Stimulated activated CD8-positive, alpha-beta memory T cell treated with anti-CD3 and anti-CD28 coated beads, Interleukin-4, amount 100 ng/mL, for 4 hours (primary cell): ENCODE measurements around the gene C11orf97.
A peak's percentile ranks its signal among the peaks of the same experiment; 100 is the strongest.
"Not testable (repeated sequence)": the region's sequence is repeated elsewhere in the genome, so short reads cannot be mapped to it uniquely, and the experiment has no call there.

Source experiments
- DNase-seq, 2 donors: peaks; one replicate each; pipeline ENCODE4 v3.0.0-alpha.2; 2020; ENCODE audit warnings: low read depth in 2 of 2, low spot score in 1 of 2

C11orf97 gene

DNA sequence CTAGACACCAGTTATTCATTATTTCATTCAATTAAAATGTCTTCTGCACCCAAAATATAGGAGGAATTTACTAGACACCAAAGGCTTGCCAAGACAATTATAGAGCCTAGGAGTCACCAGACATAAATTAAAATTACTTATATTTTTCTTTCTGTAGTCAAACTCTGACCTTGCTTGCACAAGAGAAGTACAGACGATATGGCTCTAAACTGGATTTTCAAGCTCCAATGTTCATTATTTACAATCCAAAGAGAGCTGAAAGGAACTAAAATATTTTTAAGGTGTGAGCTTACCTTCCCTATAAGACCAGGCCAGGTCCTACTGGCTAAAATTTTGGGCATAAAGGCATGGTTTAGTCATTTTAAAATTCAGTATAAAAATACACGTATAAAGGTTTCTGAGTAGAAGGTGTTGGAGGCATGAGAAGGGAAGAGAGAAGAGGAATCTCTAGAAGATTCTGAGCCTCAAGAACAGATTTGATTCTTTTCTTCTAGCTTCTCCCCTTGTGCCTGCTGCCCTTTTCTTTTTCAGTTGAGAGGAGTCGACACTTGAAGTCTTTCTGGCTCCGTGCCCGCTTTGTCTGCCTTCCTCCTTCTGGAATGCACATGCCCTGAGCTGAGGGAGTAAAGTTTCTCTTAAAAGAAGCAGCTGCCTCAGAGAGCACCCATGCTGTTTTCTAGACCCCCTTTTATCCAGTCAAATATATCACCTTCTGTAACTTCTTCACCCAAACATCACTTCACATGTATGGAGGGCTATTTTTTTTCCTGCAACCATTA is 13.5 kb downstream of the C11orf97 start:
- DNase-seq, result no peak

DNA sequence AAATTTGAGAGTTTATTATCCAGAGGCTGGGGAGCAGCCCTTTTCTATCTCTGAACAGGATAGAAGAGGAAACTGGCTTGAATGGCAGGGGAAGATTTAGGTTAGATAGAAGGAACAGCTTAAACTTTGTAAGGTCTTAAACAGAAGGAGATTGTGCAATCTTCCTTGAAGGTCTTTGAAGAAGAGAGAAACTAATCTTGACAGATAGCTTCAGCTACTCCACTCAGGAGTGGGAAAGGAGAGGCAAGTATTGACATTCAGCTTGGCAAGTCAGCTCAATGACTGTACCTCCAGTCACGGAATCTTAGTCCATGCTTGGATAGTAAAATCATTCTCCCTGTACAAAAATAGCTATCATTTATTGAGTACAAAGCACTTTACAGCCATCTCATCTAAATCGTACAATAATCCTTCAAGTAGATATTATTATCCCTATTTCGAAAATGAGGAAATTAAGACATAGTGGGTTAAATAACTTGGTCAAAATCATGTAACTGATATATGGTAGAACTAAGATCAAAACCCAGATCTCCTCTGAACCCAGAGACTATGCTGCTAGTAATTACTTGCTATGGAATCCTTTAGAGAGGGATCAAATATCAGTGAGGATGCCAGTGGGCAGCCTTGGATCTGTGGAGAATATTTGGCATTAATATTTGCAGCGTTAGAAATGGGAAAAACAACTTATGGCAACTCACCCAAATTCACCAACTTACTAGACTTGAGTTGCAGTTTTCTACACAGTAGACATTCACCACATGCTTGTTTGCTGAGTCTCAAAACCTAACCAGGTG is 14.6 kb downstream of the C11orf97 start:
- DNase-seq, result no peak

GRCh38 chr11:94528551-94528950 is 16.3 kb downstream of the C11orf97 start:
- DNase-seq, result no peak

DNA sequence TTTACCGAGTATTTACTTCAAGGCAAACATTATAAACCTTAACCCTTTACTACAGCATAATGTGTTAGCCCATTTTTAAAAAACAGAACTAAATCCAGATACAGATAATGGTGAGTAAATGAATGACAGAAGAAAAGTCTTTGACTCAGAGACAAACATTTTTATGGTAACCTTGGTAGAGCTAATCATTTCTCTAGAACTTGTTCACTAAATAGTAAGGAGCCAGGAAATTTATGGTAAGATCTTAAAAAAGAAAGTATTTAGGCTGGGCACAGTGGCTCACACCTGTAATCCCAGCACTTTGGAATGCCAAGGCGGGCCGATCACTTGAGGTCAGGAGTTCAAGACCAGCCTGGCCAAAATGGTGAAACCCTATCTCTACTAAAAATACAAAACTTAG is 19.9 kb downstream of the C11orf97 start:
- DNase-seq, result no peak

DNA sequence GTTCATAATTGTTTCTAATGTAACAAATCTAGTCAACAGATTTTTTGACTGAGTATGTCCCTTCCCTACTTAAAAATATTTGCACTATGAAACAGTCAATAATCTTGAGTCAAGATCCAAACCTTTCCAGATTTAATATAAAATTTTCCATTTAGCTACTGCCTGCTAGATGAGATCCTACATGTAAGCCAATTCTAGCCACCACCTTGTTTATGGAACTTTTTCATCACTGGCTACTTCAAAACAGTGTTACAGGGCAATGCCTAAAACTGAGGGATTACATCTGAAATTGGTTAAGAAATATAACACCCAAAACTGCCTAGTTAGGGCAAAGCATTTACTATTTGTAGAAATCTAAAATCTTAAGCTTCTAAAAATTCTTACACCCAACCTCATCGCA is 20.9 kb downstream of the C11orf97 start:
- DNase-seq, result no peak

GRCh38 chr11:94533696-94534630 is 21.7 kb downstream of the C11orf97 start:
- no peak for DNase-seq

DNA sequence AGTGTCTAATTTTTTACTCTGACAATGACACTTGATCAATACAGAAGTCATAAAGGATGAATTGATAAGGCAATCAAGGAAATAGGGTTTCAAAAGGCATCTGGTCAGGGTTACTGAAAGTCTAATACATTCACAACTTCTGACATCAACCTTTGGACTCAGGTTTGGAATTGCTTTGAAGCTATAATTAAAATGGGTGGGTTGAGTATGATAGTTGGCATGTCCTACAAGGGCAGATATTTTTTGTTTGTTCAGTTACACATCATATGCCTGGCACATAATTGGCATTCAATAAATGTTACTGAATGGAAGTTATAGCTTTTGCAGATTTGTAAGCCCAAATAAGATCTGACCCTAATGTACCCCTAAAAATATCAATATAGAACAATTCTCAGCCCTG is 24.1 kb downstream of the C11orf97 start:
- DNase-seq, result no peak

DNA sequence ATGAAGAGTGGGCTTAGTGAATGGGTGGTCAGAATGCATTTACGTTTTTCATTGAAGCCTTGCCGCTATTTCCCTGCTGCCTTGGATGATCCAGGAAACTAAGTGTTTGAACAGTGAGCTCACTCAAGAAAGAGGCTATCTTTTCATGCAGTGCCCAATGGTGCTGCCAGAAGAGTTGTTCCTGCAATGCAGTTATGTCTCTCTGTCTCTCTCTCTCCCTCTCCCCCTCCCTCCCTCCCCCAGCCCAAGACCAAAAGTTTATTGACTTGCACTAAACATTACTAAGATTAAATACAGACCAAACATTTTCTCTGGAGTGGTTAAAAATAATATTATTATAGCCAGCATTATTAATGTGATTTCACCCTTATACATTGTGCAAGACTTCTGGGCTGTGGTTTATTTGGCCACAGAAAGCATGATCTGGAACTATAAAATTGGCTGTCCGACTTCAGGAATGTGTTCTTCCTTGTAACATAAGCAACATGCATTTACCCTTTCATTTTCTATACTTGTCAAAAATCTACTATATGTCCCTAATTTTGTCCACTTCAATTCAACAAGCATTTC is 24.9 kb downstream of the C11orf97 start:
- no peak for DNase-seq

GRCh38 chr11:94539420-94539819 is 27.2 kb downstream of the C11orf97 start:
- DNase-seq, result no peak

DNA sequence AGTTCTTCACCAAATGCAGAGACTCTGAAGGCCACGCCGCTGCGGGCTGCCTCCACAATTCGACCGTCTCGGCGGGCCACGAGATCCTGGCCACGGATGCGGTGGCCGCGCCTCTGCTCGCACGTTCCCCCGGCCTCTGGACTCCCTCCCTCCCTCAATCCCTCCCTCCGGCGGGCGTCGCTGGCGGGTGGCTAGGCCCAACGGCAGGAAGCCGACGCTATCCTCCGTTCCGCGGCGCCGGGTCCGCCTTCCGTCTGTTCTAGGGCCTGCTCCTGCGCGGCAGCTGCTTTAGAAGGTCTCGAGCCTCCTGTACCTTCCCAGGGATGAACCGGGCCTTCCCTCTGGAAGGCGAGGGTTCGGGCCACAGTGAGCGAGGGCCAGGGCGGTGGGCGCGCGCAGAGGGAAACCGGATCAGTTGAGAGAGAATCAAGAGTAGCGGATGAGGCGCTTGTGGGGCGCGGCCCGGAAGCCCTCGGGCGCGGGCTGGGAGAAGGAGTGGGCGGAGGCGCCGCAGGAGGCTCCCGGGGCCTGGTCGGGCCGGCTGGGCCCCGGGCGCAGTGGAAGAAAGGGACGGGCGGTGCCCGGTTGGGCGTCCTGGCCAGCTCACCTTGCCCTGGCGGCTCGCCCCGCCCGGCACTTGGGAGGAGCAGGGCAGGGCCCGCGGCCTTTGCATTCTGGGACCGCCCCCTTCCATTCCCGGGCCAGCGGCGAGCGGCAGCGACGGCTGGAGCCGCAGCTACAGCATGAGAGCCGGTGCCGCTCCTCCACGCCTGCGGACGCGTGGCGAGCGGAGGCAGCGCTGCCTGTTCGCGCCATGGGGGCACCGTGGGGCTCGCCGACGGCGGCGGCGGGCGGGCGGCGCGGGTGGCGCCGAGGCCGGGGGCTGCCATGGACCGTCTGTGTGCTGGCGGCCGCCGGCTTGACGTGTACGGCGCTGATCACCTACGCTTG is 31.7 kb downstream of the C11orf97 start, which contains the start of gene FUT4:
Gene FUT4, plus strand, starts transcription at position 227 of the 951 bp plus-strand sequence. Its CDS starts 213 bp downstream, at position 440.
- peak; percentile 13 to 43 for DNase-seq

DNA sequence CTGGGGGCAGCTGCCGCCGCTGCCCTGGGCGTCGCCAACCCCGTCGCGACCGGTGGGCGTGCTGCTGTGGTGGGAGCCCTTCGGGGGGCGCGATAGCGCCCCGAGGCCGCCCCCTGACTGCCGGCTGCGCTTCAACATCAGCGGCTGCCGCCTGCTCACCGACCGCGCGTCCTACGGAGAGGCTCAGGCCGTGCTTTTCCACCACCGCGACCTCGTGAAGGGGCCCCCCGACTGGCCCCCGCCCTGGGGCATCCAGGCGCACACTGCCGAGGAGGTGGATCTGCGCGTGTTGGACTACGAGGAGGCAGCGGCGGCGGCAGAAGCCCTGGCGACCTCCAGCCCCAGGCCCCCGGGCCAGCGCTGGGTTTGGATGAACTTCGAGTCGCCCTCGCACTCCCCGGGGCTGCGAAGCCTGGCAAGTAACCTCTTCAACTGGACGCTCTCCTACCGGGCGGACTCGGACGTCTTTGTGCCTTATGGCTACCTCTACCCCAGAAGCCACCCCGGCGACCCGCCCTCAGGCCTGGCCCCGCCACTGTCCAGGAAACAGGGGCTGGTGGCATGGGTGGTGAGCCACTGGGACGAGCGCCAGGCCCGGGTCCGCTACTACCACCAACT is 32.5 kb downstream of the C11orf97 start:
- DNase-seq, result no peak

DNA sequence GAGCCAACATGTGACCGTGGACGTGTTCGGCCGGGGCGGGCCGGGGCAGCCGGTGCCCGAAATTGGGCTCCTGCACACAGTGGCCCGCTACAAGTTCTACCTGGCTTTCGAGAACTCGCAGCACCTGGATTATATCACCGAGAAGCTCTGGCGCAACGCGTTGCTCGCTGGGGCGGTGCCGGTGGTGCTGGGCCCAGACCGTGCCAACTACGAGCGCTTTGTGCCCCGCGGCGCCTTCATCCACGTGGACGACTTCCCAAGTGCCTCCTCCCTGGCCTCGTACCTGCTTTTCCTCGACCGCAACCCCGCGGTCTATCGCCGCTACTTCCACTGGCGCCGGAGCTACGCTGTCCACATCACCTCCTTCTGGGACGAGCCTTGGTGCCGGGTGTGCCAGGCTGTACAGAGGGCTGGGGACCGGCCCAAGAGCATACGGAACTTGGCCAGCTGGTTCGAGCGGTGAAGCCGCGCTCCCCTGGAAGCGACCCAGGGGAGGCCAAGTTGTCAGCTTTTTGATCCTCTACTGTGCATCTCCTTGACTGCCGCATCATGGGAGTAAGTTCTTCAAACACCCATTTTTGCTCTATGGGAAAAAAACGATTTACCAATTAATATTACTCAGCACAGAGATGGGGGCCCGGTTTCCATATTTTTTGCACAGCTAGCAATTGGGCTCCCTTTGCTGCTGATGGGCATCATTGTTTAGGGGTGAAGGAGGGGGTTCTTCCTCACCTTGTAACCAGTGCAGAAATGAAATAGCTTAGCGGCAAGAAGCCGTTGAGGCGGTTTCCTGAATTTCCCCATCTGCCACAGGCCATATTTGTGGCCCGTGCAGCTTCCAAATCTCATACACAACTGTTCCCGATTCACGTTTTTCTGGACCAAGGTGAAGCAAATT is 33.3 kb downstream of the C11orf97 start:
- no peak for DNase-seq

- no peak for DNase-seq
These were observed 33.9 kb downstream of the C11orf97 start for GRCh38 chr11:94546162-94546470.

DNA sequence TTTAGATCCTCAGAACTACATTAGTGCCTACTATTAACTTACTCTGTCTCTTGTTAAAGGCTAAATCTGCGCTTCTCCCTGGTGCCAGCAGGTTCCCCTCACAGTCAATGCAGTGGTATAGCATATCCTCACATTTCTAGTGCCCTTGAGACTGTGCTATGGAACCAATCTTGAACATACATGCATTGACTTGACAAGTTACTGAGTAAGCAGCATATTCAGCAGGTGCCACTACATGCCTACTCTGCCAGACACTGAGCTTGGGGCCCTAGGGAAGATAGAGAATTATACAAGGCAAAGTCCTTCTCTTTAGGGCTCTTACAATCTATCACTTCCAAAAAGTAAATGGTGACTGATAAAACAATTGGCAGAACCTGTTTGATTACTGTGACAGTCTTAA is 34.6 kb downstream of the C11orf97 start:
- no peak for DNase-seq

DNA sequence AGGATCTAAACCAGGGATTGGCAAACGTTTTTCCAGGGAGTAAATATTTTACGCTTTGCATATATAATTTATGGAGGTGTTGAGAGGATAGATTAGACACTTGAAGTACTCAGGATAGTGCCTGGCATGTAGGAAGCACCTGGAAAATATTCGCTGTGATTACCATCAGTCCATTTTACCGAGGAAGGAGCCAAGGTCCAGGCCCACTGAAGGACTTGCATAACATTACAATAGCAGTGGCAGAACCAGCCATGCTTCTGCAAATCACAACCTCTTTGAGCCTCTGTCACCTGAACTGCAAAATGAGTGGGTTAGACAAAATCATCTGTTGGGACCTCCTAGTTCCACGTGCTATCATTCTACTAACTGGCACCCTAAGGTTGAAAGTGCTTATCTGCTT is 36.9 kb downstream of the C11orf97 start:
- DNase-seq, result no peak

DNA sequence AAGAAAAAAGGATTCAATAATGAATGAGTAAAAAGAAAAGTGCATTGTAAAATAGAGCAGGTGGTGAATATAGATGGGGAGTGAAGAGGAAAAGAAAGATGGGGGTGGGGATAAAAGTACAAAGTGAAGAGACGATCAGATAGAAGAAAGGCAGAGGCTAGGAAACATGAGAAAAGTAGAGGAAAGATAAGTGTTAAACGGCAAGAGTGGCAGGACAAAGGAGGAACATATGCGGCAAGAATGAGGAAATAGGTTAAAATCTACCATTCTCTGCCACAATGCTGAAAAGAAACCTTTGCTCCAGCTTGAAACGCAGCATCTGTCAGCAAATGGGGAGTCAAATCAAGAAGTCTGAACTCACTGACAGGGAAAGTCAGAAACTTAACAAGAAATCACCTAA is 38.3 kb downstream of the C11orf97 start:
- DNase-seq, result no peak

GRCh38 chr11:94553938-94554337 is 41.7 kb downstream of the C11orf97 start:
- no peak for DNase-seq

GRCh38 chr11:94555752-94556329 is 43.6 kb downstream of the C11orf97 start:
- not testable (repeated sequence) for DNase-seq
